Endothelial cell of umbilical vein (primary cell): Measurements from ENCODE around the gene NHS.

Experiments
- CTCF ChIP-seq, 2 donors: IDR thresholded peaks; 1 replicate in 1 of 2; 2 replicates in 1 of 2; pipeline ENCODE4 v1.5.1; 2011; ENCODE audit warnings: low read length in 2 of 2, mild to moderate bottlenecking in 2 of 2, moderate library complexity in 2 of 2, control low read depth in 1 of 2, inconsistent platforms in 1 of 2, low read depth in 1 of 2; ENCODE audit not compliant: insufficient read depth in 1 of 2; ENCODE audit errors: extremely low read depth in 1 of 2
- EZH2 ChIP-seq: IDR thresholded peaks from 2 replicates; pipeline ENCODE4 v1.6.1; 2012; ENCODE audit warnings: borderline replicate concordance, low read depth, mild to moderate bottlenecking, moderate library complexity, low read length, inconsistent platforms; ENCODE audit not compliant: severe bottlenecking
- MAX ChIP-seq: IDR thresholded peaks from 2 replicates; pipeline ENCODE4 v1.6.1; 2011; ENCODE audit not compliant: insufficient read depth, insufficient read length
- POLR2A ChIP-seq: IDR thresholded peaks from 2 replicates; pipeline ENCODE4 v1.6.1; 2012; ENCODE audit warnings: low read depth, mild to moderate bottlenecking, control low read depth, low read length
- POLR2AphosphoS5 ChIP-seq: IDR thresholded peaks from 2 replicates; pipeline ENCODE4 v1.6.1; 2012; ENCODE audit warnings: low read depth, mild to moderate bottlenecking, control low read depth, low read length, moderate library complexity; ENCODE audit not compliant: insufficient read depth

GRCh38 chrX:17403189-17403691, 28.2 kb downstream of the NHS start:
- no peak for TF ChIP-seq POLR2A
- TF ChIP-seq MAX, result no peak
- TF ChIP-seq EZH2, result no peak
- no peak for TF ChIP-seq CTCF (IDR thresholded peaks at IDR 0.05; ENCODE audit: extremely low read depth in 1 of 2, insufficient read depth in 1 of 2, low read depth in 1 of 2, low read length in 2 of 2)
- no peak for TF ChIP-seq POLR2AphosphoS5
